Fibroblast of upper back skin (primary cell): ENCODE data around the gene HSPA1A.

ENCODE experiments used
- DNase-seq: peaks from one replicate; pipeline ENCODE4 v3.0.0-alpha.2; 2013

The HSPA1A gene

GRCh38 chr6:31815025-31815838, at the start of gene HSPA1A, which contains the start of gene HSPA1L:
HSPA1A (plus strand) TSS chr6:31815543; CDS start chr6:31815757, 214 bp downstream.
HSPA1L (minus strand) TSS chr6:31815283; CDS start chr6:31811972, 3,311 bp downstream.
- peak; percentile 98 for DNase-seq

GRCh38 chr6:31765559-31765909, 49.8 kb upstream of the HSPA1A start:
- DNase-seq, result no peak

GRCh38 chr6:31765910-31766794, 49.2 kb upstream of the HSPA1A start:
- DNase-seq, result no peak

GRCh38 chr6:31767096-31767645, 48.2 kb upstream of the HSPA1A start:
- DNase-seq, result no peak

- no peak for DNase-seq
Measured at GRCh38 chr6:31768363-31769257, 46.7 kb upstream of the HSPA1A start.

- DNase-seq, result peak; percentile 43
Measured at GRCh38 chr6:31769684-31770371, 45.5 kb upstream of the HSPA1A start.

- no peak for DNase-seq
Measured at GRCh38 chr6:31770860-31771259, 44.5 kb upstream of the HSPA1A start.

GRCh38 chr6:31771992-31772358, 43.4 kb upstream of the HSPA1A start:
- peak; percentile 44 for DNase-seq

GRCh38 chr6:31775184-31775583, 40.2 kb upstream of the HSPA1A start:
- no peak for DNase-seq

GRCh38 chr6:31775633-31776484, 39.5 kb upstream of the HSPA1A start:
- no peak for DNase-seq

GRCh38 chr6:31776485-31776988, 38.8 kb upstream of the HSPA1A start:
- no peak for DNase-seq

GRCh38 chr6:31776989-31777666, 38.2 kb upstream of the HSPA1A start, which contains the start of gene VWA7:
VWA7 (minus strand) TSS chr6:31777328; CDS start chr6:31776779, 549 bp downstream.
- DNase-seq, result peak; percentile 67

GRCh38 chr6:31777667-31778050, 37.7 kb upstream of the HSPA1A start:
- DNase-seq, result no peak

- DNase-seq, result no peak
Measured at GRCh38 chr6:31778193-31778592, 37.1 kb upstream of the HSPA1A start.

GRCh38 chr6:31778999-31779885, 36.1 kb upstream of the HSPA1A start:
- DNase-seq, result no peak

- no peak for DNase-seq
Measured at GRCh38 chr6:31779908-31780307, 35.4 kb upstream of the HSPA1A start.

- no peak for DNase-seq
Measured at GRCh38 chr6:31780507-31781243, 34.7 kb upstream of the HSPA1A start.
